ENCODE measurements around the gene CATSPER1. TPM values are rescaled to one million over a fixed set of nuclear protein-coding genes. Genes with fewer than 3 reads are reported as not detected.

CATSPER1 gene
- total RNA-seq: not detected

GRCh38 chr11:66026017-66026529 is at the start of gene CATSPER1:
Gene CATSPER1, minus strand, starts transcription at chr11:66026479. Its CDS starts 100 bp downstream, at chr11:66026379.

GRCh38 chr11:66069715-66070603 is 43.7 kb upstream of the CATSPER1 start, which contains the start of gene PACS1:
Gene PACS1, plus strand, starts transcription at chr11:66070272. Its CDS starts 215 bp downstream, at chr11:66070487.

GRCh38 chr11:66051766-66052663 is 25.7 kb upstream of the CATSPER1 start, which contains the start of gene SF3B2:
Gene SF3B2, plus strand, starts transcription at chr11:66052364. Its CDS starts 21 bp downstream, at chr11:66052385.

GRCh38 chr11:66048547-66049323 is 22.5 kb upstream of the CATSPER1 start, which contains the start of gene GAL3ST3:
Gene GAL3ST3, minus strand, starts transcription at chr11:66049161. Its CDS starts 3,746 bp downstream, at chr11:66045415.

GRCh38 chr11:66011785-66012303 is 14.4 kb downstream of the CATSPER1 start, which contains the start of gene CST6:
Gene CST6, plus strand, starts transcription at chr11:66012008. Its CDS starts 37 bp downstream, at chr11:66012045.

GRCh38 chr11:66001942-66002647 is 24.2 kb downstream of the CATSPER1 start, which contains the start of the genes BANF1 and EIF1AD:
Gene BANF1, plus strand, starts transcription at chr11:66002503. Its CDS starts 748 bp downstream, at chr11:66003251.
Gene EIF1AD, minus strand, starts transcription at chr11:66002157. Its CDS starts 1,768 bp downstream, at chr11:66000389.

Other genes with a start within 250 kb of the CATSPER1 start
- gene AP5B1, start 245.5 kb downstream of the CATSPER1 start, total RNA-seq: 10 to 100 TPM; 40.6 to 74.3 TPM
- not detected for gene OVOL1, start 239.4 kb downstream of the CATSPER1 start, total RNA-seq
- 1 to 10 TPM in 1 of 2 donors, under 1 TPM in 1; 0.69 to 2.3 TPM for gene SNX32, start 192.5 kb downstream of the CATSPER1 start, total RNA-seq
- gene CFL1, start 168.3 kb downstream of the CATSPER1 start, total RNA-seq: 1,000 to 10,000 TPM; 1,026 to 1,378 TPM
- 10 to 100 TPM; 37.9 to 51.0 TPM for gene MUS81, start 166.0 kb downstream of the CATSPER1 start, total RNA-seq
- gene EFEMP2, start 153.7 kb downstream of the CATSPER1 start, total RNA-seq: 1 to 10 TPM; 4.3 to 6.5 TPM
- gene CTSW, start 146.6 kb downstream of the CATSPER1 start, total RNA-seq: not detected
- 100 to 1,000 TPM; 126 to 165 TPM for gene FIBP, start 138.0 kb downstream of the CATSPER1 start, total RNA-seq
- 10 to 100 TPM; 24.8 to 28.6 TPM for gene CCDC85B, start 135.8 kb downstream of the CATSPER1 start, total RNA-seq
- 10 to 100 TPM in 1 of 2 donors, 1 to 10 TPM in 1; 1.4 to 39.6 TPM for gene FOSL1, start 126.1 kb downstream of the CATSPER1 start, total RNA-seq
- gene C11orf68, start 107.4 kb downstream of the CATSPER1 start, total RNA-seq: 10 to 100 TPM; 13.8 to 14.3 TPM
- gene DRAP1, start 107.1 kb downstream of the CATSPER1 start, total RNA-seq: 100 to 1,000 TPM in 1 of 2 donors, 10 to 100 TPM in 1; 51.3 to 109 TPM
- not detected for gene TSGA10IP, start 81.0 kb downstream of the CATSPER1 start, total RNA-seq
- gene SART1, start 64.7 kb downstream of the CATSPER1 start, total RNA-seq: 10 to 100 TPM; 27.9 to 30.3 TPM
- 10 to 100 TPM; 28.6 to 52.6 TPM for gene EIF1AD, start 24.3 kb downstream of the CATSPER1 start, total RNA-seq
- gene BANF1, start 24.0 kb downstream of the CATSPER1 start, total RNA-seq: 10 to 100 TPM; 10.3 to 27.6 TPM
- gene CST6, start 14.5 kb downstream of the CATSPER1 start, total RNA-seq: not detected
- gene GAL3ST3, start 22.7 kb upstream of the CATSPER1 start, total RNA-seq: not detected
- 100 to 1,000 TPM; 173 to 199 TPM for gene SF3B2, start 25.9 kb upstream of the CATSPER1 start, total RNA-seq
- gene PACS1, start 43.8 kb upstream of the CATSPER1 start, total RNA-seq: 10 to 100 TPM; 18.2 to 22.6 TPM
- 10 to 100 TPM; 19.6 to 28.0 TPM for gene KLC2, start 231.2 kb upstream of the CATSPER1 start, total RNA-seq
- 100 to 1,000 TPM in 1 of 2 donors, 10 to 100 TPM in 1; 98.4 to 112 TPM for gene RAB1B, start 242.2 kb upstream of the CATSPER1 start, total RNA-seq

All from melanocyte of skin (primary cell).